Activated CD8-positive, alpha-beta memory T cell treated with anti-CD3 and anti-CD28 coated beads for 24 hours (primary cell): ENCODE data around the gene SPATA2L.
"Not testable (repeated sequence)": the region's sequence is repeated elsewhere in the genome, so short reads cannot be mapped to it uniquely, and the experiment has no call there.

Experiments used
- DNase-seq: peaks from one replicate; pipeline ENCODE4 v3.0.0-alpha.2; 2020

SPATA2L gene

DNA sequence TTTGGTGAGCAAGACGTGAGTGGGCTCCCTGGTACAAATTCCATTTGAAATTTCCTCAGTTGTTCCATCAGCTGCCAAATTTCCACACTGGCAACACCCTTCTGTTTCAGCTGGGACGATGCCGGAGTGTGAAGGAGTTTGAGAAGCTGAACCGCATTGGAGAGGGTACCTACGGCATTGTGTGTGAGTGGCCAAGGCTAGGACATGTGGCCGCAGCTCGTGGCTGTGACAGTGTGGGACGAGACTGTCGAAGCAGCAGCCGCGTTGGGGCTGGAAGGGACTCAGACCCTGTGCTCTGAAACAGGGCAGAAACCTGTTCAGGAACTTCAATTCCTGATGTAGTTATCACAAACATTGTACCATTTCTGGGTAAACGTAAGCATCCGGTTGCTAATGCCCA lies 12.4 kb downstream of the SPATA2L start:
- DNase-seq, result no peak

DNA sequence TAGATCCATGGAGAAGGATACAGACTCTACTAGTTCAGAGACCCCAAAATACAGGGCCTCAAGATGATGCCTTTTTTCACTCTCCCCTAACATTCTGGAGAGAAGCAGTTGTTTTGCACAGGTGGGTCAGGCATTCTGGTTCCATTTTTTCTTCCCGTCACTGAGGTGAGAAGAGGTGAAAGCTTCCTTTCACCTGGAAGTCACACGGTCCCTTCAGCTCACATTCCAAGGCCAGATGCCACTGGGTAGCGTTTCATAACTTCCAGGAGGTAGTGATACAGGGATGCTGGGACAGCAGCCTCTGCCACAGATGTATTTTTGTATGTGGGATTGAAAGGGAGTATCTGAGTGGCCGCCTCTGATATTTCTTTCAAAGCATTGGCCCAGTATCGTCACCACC lies 13.1 kb downstream of the SPATA2L start:
- no peak for DNase-seq

DNA sequence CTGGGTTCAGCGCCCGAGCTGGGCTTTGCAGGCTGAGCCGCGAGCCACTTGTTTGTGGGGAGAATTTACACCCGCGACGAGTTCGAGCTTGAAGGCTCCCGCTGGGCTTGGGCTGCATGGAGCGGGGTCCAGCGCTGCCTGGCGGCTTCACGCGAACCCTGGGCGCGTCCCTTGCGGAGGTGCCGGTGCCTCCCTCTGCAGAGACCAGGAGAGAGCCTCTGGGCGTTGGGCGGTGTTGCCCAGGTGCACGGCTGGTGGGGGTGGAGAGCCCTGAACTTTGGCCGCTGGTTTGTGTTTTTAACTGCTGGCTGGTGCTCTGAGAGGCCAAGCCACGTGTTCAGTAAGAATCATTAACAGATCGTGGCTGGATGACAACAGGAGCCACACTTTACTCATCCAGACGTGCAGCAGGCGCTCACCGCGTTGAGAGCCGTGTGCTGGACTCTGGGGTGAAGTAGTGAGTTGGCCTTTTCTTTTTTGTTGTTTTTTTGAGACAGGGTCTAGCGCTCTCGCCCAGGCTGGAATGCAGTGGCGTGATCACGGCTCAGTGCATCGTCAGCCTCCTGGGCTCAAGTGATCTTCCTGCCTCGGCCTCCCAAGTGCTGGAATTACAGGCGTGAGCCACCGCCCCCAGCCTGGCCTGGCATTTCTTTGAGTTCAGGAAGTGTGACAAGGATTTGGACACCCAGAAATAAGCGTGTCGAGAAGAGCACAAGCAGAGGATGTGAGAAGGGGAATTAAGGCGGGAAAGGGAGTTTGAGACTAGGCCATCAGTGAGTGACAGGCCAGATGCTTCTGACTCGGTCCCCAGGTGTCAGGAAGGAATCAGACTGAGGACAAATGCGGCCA lies 14.2 kb downstream of the SPATA2L start:
- DNase-seq, result no peak

DNA sequence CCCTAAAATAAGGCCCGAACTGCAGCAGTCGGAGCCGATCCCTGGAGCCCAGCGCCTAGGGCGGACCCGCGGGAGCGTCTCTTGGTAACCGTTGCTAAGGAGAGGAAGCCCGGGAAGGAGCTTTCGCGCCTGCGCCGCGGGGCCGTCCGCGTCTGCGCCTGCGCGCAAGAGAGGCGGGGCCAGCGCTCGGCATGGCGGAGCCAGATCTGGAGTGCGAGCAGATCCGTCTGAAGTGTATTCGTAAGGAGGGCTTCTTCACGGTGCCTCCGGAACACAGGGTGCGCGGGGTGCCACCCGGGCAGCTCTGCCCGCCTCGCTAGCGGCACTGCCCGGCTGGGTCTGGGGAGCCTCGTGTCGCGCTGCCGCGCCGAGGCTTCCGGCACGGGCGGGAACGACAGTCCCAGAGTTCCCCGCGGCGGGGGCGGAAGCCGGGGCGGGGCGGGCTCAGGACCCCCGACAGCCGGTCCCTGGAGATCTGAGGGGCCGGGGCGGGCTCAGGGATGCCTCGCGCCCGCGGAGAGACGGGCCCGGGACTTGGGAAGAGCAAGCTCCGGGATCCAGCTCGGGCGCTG lies 14.9 kb downstream of the SPATA2L start, which contains the start of gene CDK10:
CDK10 (plus strand) TSS at position 170 of the 572 bp plus-strand sequence; CDS start at position 192, 22 bp downstream.
- DNase-seq, result peak; percentile 99

DNA sequence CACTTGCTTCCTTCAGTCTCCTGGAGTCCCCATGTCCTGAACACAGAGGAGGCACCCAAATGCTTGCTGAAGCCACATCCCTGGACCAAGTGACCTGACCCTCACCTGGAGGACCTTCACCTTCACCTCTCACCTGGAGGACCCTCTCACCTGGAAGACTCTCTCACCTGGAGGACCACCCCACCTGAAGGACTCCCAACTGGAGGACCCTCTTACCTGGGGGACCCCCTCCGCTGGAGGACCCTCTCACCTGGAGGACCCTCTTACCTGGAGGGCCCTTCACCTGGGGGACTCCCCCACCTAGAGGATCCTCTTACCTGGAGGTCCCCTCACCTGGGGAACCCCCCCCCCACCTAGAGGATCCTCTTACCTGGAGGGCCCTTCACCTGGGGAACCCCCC lies 15.6 kb downstream of the SPATA2L start:
- no peak for DNase-seq

DNA sequence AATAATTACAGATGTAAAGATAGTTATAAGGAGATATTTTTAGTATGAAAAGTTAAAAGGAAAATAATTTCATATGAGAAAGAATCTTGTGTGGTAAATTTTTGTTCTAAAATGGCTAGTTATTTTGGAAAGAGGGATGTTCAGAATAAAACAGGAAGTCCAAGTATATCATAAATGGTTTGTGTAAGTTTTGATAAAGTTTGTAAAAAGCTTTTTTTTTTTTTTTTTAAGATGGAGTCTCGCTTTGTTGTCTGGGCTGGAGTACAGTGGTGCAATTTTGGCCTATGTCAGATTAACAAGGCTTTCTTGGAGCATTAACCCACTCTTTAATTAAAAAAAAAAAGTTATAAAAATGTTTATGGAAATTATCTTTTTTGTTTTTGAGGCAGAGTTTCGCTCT lies 23.2 kb downstream of the SPATA2L start:
- no peak for DNase-seq

DNA sequence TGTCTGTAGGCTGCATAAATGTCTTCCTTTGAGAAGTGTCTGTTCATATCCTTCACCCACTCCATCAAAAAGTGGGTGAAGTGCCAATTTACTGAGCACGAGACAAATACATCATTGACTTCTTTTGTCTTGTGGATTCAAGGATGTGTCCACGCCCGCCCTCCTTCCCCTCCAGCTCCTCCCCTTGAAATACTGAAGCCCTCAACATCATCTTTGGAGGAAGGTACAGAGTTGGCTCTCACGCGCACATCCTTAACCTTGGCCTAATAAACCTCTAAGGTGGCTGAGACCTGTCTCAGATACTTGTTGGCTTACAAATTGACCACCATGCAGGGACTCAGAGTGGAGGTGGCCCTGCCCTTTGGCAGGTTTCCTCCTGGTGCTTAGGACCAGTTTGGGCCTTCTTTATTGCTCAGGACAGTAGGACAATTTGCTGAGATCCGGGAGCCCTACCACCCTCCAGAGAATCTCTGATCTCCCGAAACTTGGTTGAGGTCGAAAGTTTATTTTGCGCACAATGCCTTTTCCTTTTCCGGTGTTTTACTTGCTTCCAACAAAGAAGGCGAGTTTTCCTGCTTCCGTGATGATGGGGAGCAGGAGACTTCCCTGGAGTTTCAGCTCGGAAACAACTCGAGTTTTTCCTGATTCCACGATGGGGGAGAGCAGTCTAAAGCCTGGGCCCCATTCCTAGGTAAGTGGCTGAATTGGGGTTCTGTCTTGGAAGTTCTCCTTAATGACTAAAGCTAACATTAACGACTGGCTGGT lies 29.1 kb downstream of the SPATA2L start:
- no peak for DNase-seq

DNA sequence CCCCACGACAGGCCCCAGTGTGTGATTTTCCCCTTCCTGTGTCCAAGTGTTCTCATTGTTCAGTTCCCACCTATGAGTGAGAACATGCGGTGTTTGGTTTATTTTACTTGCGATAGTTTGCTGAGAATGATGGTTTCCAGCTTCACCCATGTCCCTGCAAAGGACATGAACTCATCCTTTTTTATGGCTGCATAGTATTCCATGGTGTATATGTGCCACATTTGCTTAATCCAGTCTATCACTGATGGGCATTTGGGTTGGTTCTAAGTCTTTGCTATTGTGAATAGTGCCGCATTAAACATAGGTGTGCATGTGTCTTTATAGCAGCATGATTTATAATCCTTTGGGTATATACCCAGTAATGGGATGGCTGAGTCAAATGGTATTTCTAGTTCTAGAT lies 29.9 kb downstream of the SPATA2L start:
- DNase-seq, result not testable (repeated sequence)

DNA sequence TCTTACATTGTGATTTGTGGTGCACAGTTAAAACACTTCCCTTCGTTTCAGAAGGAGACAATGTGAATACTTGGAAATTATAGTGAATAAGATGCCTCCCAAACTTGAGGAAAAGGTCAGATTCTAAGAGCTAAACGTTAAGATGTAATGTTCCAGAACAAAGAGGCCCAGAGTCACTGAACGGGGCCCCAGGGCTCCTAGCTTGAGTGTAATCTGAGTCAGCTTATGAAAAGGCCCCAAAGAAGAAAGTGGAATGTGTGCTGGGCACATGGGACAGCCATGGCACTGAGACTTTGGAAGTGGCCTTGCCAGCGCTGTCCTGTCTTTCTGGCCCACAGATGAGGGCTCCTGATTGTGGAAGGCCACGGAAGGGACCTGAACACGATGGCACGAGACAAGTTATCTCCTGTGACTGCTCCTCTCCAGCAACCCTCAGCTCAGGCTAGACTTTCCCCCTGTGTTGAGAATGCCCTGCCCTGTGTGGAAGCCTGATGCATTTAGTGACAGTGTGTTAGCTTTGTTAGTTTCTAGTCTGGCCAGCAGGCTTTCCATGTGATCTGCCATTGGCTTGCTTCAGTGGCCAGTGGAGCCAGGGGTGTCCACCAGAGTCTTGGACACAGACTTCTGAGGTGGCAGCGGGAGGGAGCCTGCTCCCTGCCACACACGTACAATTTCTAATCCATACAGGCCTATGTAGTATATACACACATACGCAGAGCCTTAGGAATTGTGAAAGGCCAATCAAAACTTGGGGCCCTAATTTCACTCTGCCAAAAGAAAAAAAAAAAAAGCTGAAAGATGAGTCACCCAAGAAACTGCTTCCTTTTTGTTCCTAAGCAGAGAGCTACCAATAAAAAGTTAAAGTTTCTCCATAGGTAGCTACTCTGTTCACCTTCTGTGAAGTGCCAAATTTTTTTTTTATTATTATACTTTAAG lies 30.7 kb downstream of the SPATA2L start:
- no peak for DNase-seq

DNA sequence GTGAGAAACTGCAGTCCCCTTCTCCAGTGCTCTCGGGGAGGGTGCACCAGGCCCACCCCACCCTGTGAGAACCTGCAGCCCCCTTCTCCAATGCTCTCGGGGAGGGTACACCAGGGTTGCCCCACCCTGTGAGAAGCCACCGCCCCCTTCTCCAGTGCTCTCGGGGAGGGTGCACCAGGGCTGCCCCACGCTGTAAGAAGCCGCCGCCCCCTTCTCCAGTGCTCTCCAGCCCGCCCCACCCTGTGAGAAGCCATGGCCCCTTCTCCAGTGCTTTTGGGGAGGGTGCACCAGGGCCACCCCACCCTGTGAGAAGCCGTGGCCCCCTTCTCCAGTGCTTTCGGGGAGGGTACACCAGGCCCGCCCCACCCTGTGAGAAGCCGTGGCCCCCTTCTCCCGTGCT lies 31.8 kb downstream of the SPATA2L start:
- no peak for DNase-seq

DNA sequence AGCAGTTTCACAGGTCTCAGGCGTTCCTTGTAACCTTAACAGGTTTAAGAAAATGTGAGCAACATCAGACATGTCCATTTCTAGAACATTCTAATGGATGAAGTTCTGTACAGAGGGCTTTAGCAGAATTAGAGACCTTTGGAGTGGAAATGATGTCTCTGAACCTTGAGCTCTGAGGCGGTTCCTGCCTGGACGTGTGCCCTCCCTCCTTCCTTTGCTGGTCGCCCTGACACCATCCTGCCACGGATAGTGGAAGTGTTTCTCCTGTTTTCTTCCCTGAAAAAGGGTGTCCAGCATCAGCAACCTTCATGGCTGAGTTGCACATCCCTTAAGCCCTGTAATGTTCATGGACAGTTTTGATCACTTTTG lies 32.7 kb downstream of the SPATA2L start:
- DNase-seq, result no peak

DNA sequence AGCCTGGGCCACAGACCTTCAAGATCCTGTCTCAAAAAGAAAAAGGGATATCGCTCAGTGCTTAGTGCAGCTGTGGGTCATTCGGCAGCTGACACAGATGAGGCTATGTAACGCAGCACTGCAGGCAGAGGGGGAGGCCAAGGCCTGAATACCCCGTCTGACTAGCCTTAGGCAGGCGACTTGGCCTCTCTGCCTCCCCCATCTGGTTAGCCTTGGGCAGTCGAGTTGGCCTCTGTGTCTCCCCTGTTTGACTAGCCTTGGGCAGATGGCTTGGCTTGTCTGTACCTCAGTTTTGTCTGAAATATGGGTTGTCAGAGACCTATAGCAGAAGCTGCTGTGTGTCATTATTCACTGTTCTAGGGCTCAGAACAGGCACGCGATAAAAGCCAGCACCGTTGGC lies 33.9 kb downstream of the SPATA2L start:
- DNase-seq, result no peak

DNA sequence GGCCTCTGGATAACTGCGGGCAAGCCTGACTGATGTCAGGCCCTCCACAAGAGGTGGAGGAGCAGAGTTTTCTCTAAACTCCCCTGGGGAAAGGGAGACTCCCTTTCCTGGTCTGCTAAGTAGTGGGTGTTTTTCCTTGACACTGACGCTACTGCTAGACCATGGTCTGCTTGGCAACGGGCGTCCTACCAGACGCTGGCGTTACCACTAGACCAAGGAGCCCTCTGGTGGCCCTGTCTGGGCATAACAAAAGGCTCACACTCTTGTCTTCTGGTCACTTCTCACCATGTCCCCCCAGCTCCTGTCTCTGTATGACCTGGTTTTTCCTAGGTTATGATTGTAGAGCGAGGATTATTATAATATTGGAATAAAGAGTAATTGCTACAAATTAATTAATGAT lies 34.5 kb downstream of the SPATA2L start:
- DNase-seq, result not testable (repeated sequence)

DNA sequence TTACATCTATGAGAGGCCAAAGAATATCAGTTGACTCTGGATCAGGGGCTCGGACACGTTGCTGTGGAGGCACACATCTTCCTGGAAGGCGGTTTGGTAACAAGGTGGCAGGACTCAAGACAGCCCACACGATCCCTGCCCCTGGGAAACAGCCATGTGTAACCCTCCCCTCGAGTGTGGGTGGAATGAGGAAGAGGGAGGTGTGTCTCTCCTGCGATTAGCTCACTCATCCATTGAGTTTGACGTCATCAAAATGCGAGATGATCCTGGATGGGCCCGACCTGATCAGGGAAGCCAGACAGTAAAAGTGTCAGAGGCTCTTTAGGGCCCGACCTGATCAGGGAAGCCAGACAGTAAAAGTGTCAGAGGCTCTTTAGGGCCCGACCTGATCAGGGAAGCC lies 37.3 kb downstream of the SPATA2L start:
- not testable (repeated sequence) for DNase-seq

DNA sequence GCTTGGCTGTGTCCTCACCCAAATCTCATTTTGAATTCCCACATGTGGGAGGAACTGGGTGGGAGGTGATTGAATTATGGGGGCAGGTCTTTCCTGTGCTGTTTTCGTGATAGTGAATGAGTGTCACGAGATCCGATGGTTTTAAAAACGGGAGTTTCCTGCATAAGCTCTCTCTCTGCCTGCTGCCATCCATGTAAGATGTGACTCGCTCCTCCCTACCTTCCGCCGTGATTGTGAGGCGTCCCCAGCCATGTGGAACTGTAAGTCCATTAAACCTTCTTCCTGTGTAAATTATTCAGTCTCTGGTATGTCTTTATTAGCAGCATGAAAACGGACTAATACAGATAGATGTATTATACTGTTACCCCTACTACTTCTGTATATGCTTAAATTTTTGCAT lies 40.3 kb downstream of the SPATA2L start:
- no peak for DNase-seq

DNA sequence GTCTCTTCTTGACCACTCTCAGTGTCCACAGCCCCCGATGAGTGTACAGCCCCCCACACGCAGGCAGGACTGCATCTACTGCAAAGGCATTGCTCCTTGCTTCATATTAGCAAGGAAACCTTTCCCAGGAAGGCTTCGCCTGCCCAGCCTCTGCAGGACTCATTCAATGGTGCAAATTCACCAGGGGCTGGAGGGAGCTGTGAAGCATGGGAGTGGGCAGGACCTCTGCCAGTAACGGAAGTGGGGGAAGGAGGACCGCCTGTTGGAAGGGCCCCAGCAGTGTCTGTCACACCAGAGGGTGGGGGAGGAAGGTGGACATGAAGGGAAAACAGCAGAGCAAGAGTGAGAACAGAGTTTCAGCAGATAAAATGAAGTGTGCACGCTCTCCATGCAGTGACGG lies 41.4 kb downstream of the SPATA2L start:
- DNase-seq, result no peak

DNA sequence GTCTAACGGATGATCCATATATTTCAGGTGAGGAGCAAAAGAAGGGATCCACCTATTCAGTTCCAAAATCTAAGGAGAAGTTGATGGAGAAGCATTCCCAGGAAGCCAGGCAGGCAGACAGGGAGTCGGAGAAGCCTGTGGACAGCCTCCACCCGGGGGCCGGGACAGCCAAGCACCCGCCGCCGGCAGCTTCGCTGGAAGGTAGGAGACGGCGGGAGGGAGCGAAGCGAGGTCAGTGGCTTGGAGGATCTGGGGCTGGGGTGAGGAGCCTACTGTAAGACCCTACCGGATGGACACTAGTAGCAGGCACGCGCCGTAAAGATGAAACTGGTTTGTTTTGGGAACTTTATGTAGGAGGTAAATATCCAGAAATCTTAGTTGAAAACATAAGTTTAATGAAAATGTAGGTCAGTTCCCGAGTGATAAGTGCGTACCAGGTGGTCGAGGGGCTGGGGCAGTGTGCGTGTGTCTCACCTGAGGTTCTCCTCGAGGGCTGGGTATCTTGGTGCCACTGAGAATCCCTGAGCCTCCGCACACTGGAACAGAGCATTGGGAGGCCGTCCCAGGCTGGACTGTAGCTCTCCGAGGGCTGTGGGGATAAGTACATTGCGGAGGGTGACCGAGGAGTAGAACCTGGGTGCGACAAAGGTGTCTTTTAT lies 43.2 kb downstream of the SPATA2L start:
- no peak for DNase-seq

DNA sequence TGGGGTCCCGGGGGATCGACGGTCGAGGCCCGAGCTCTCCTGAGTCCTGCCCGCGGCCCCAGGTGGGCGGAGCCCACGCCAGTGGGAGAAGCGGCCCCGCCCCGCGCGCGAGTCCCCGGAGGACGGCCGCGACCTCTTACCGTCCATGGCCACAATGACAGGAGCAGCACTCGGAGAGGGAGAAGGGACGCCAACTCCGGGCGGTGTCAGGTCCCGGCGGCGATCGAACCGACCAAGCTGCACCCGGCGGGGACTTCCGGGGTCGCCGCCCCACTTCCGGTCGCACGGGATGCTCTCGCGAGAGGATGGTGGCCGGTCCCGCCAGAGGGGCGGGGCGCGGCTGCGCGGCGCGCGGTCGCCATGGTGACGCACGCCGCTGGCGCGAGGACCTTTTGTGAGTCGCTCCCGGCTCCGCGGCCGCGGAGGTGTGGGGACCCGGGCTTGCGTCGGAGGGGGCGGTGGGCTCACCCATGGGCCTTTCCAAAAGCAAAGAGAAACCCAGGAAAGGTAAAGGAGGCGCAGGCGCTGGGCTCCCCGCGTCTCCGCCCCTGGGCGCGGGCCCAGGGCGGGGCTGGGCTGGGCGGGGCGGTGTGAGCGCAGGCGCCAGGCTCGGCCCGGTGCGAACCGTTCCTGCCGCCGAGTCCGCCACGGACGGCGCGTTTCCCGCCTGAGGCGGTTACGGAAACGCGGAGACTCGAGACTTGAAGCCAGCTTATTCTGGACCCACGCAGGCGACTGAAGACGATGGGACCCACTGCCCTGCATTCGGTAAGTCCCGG lies 43.9 kb downstream of the SPATA2L start, which contains the start of the genes CHMP1A and SPATA33:
CHMP1A (minus strand) TSS at position 267 of the 779 bp plus-strand sequence; CDS start at position 147, 120 bp downstream.
SPATA33 (plus strand) TSS at position 395 of the 779 bp plus-strand sequence; CDS start at position 471, 76 bp downstream.
- peak; percentile 98 for DNase-seq

DNA sequence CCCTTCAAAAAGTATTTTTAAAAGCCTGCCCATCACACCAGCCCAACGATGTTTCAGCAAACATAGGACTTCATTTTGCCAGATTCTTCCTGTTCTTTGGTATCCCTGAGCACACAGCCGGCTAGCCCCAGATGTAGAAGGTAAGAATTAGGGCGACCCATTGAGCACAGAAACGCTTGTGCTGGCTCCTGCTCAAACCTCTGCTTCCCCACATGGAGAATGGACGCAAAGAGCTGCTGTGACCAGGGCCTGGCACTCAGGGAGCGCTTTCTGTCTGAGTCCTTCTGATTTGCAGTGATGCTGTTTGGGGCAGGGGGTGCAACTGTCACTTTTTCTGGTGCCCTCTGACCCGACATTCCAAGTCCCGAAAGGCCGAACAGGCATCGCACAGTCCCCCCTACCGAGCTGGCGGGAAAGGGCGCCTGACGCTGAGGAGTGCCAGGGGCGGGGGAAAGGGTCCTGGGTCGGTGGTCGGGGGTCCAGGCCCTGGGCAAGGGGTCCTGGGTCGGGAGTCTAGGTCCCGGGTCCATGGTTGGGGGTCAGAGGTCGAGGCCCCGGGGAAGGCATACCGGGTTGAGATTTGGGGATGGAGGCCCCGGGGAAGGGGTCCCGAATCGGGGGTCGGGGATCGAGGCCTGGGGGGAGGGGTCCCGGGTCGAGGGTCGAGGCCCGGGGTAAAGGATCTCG lies 44.9 kb downstream of the SPATA2L start:
- no peak for DNase-seq

DNA sequence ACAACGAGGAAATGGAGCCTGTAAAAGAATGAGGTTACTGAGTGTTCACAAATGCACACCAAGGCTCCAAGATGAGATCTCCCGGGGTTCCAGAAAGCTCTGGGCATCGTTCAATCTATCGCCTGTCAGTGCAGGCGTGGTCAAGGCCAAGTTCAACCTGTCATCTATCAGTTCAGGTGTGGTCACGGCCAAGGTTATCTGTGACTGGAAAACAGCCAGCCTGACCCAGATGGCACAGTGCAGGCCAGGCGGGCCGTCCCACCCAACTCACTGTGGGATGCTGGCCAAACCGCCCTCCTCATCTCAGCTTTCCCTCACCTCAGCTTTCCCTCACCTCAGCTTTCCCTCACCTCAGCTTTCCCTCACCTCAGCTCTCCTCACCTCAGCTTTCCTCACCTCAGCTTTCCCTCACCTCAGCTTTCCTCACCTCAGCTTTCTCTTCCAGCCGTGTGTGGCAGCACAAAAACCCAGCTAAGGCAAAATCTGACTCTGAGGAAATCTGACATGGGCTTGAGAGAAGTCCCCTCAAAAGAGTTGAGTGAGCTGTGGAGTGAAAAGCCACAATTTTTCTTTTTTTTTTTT lies 46.4 kb downstream of the SPATA2L start:
- DNase-seq, result no peak
